ENCODE measurements around the gene FMO4.
"Not testable (repeated sequence)": the region's sequence is repeated elsewhere in the genome, so short reads cannot be mapped to it uniquely, and the experiment has no call there.

Gene FMO4

GRCh38 chr1:171339345-171339744 lies 25.4 kb downstream of the FMO4 start:
- DNase-seq = not testable (repeated sequence)

- DNase-seq = no peak
Measured at GRCh38 chr1:171343727-171344472, 29.9 kb downstream of the FMO4 start.

GRCh38 chr1:171344473-171344820 lies 30.5 kb downstream of the FMO4 start:
- no peak for DNase-seq

GRCh38 chr1:171345536-171345935 lies 31.6 kb downstream of the FMO4 start:
- DNase-seq = no peak

GRCh38 chr1:171346881-171347280 lies 32.9 kb downstream of the FMO4 start:
- no peak for DNase-seq

- DNase-seq = no peak
Measured at GRCh38 chr1:171350594-171350993, 36.6 kb downstream of the FMO4 start.

GRCh38 chr1:171351961-171352360 lies 38.0 kb downstream of the FMO4 start:
- DNase-seq = no peak

- DNase-seq = no peak
Measured at GRCh38 chr1:171352554-171352953, 38.6 kb downstream of the FMO4 start.

- no peak for DNase-seq
Measured at GRCh38 chr1:171355727-171356126, 41.7 kb downstream of the FMO4 start.

GRCh38 chr1:171357179-171357578 lies 43.2 kb downstream of the FMO4 start:
- no peak for DNase-seq

GRCh38 chr1:171359355-171359648 lies 45.3 kb downstream of the FMO4 start:
- not testable (repeated sequence) for DNase-seq

GRCh38 chr1:171359731-171360527 lies 45.9 kb downstream of the FMO4 start:
- DNase-seq = not testable (repeated sequence)

GRCh38 chr1:171366085-171366484 lies 52.1 kb downstream of the FMO4 start:
- no peak for DNase-seq

- DNase-seq = no peak
Measured at GRCh38 chr1:171366816-171367215, 52.8 kb downstream of the FMO4 start.

- DNase-seq = no peak
Measured at GRCh38 chr1:171367436-171367835, 53.5 kb downstream of the FMO4 start.

- DNase-seq = no peak
Measured at GRCh38 chr1:171372418-171373084, 58.6 kb downstream of the FMO4 start.

- DNase-seq = not testable (repeated sequence)
Measured at GRCh38 chr1:171373357-171374122, 59.6 kb downstream of the FMO4 start.

- no peak for DNase-seq
Measured at GRCh38 chr1:171379846-171380245, 65.9 kb downstream of the FMO4 start.

- DNase-seq = no peak
Measured at GRCh38 chr1:171381866-171382210, 67.9 kb downstream of the FMO4 start.

- DNase-seq = no peak
Measured at GRCh38 chr1:171384496-171384895, 70.5 kb downstream of the FMO4 start.

- DNase-seq = no peak
Measured at GRCh38 chr1:171389171-171389570, 75.2 kb downstream of the FMO4 start.

GRCh38 chr1:171390740-171391139 lies 76.8 kb downstream of the FMO4 start:
- DNase-seq = not testable (repeated sequence)
